CD4-positive, alpha-beta T cell treated with Interleukin-21 for 1 hour (primary cell): Measurements from ENCODE around the gene SLC6A16.
"Not testable (repeated sequence)": the region's sequence is repeated elsewhere in the genome, so short reads cannot be mapped to it uniquely, and the experiment has no call there.

Source experiments
- DNase-seq: peaks from one replicate; pipeline ENCODE4 v3.0.0-alpha.2; 2020

The SLC6A16 gene

GRCh38 chr19:49324801-49325576, at the start of gene SLC6A16:
Gene SLC6A16, minus strand, starts transcription at chr19:49325191. Its CDS starts 13,844 bp downstream, at chr19:49311347.
- DNase-seq: no peak

- DNase-seq: not testable (repeated sequence)
Measured at GRCh38 chr19:49373174-49373573, 48.2 kb upstream of the SLC6A16 start.

GRCh38 chr19:49371184-49371583, 46.2 kb upstream of the SLC6A16 start:
- DNase-seq: no peak

- no peak for DNase-seq
Measured at GRCh38 chr19:49368711-49369358, 43.8 kb upstream of the SLC6A16 start.

- no peak for DNase-seq
Measured at GRCh38 chr19:49366110-49366509, 41.1 kb upstream of the SLC6A16 start.

- no peak for DNase-seq
Measured at GRCh38 chr19:49364083-49364737, 39.2 kb upstream of the SLC6A16 start.

GRCh38 chr19:49363268-49364082, 38.5 kb upstream of the SLC6A16 start, which contains the start of gene DKKL1:
Gene DKKL1, plus strand, starts transcription at chr19:49363877. Its CDS starts 122 bp downstream, at chr19:49363999.
- peak; percentile 75 for DNase-seq

- DNase-seq: no peak
Measured at GRCh38 chr19:49362929-49363267, 37.9 kb upstream of the SLC6A16 start.

GRCh38 chr19:49362048-49362928, 37.3 kb upstream of the SLC6A16 start, which contains the start of gene TEAD2:
Gene TEAD2, minus strand, starts transcription at chr19:49362416. Its CDS starts 2,341 bp downstream, at chr19:49360075.
- DNase-seq: peak; percentile 6

- DNase-seq: peak; percentile 15
Measured at GRCh38 chr19:49361438-49362047, 36.6 kb upstream of the SLC6A16 start.

GRCh38 chr19:49359851-49360820, 35.1 kb upstream of the SLC6A16 start:
- no peak for DNase-seq

- no peak for DNase-seq
Measured at GRCh38 chr19:49357186-49357585, 32.2 kb upstream of the SLC6A16 start.

GRCh38 chr19:49356382-49356781, 31.4 kb upstream of the SLC6A16 start:
- no peak for DNase-seq

GRCh38 chr19:49355909-49356353, 30.9 kb upstream of the SLC6A16 start:
- DNase-seq: no peak

- no peak for DNase-seq
Measured at GRCh38 chr19:49349567-49349966, 24.6 kb upstream of the SLC6A16 start.

- DNase-seq: no peak
Measured at GRCh38 chr19:49348305-49349189, 23.6 kb upstream of the SLC6A16 start.

- peak; percentile 29 for DNase-seq
Measured at GRCh38 chr19:49347835-49348234, 22.8 kb upstream of the SLC6A16 start.

GRCh38 chr19:49347191-49347590, 22.2 kb upstream of the SLC6A16 start:
- no peak for DNase-seq
